Esophagus muscularis mucosa (tissue), 4 donors: ENCODE data around the gene SMARCE1. TPM values are rescaled to one million over a fixed set of nuclear protein-coding genes. Genes with fewer than 3 reads are reported as not detected.

ENCODE experiments used
- DNase-seq: peaks from one replicate; pipeline ENCODE4 v3.0.0-alpha.2; 2017; ENCODE audit errors: extremely low spot score
- H3K27ac ChIP-seq, 4 donors: fragments of 200-600 bp; sonication (generic); replicated peaks in 1 of 4; 1 replicate in 3 of 4; 2 replicates in 1 of 4; pipeline ENCODE4 v1.5.1; 2016 to 2019; ENCODE audit warnings: mild to moderate bottlenecking in 1 of 4
- H3K27me3 ChIP-seq, 4 donors: fragments of 200-600 bp; sonication (generic); one replicate each; pipeline versions ENCODE4 v1.5.1 to v1.6.0; 2016 to 2019
- H3K36me3 ChIP-seq, 4 donors: fragments of 200-600 bp; sonication (generic); one replicate each; pipeline ENCODE4 v1.5.1; 2016 to 2019
- H3K4me1 ChIP-seq, 4 donors: fragments of 200-600 bp; sonication (generic); one replicate each; pipeline ENCODE4 v1.5.1; 2016 to 2019
- H3K4me3 ChIP-seq, 4 donors: fragments of 200-600 bp; sonication (generic); 1 replicate in 2 of 4; 2 replicates in 2 of 4; pipeline ENCODE4 v1.5.1; 2016 to 2019; ENCODE audit warnings: mild to moderate bottlenecking in 4 of 4, moderate library complexity in 1 of 4
- H3K9me3 ChIP-seq, 4 donors: fragments of 200-600 bp; sonication (generic); 1 replicate in 3 of 4; 2 replicates in 1 of 4; pipeline ENCODE4 v1.5.1; 2016 to 2019
- CTCF ChIP-seq, 3 experiments: fragments of 200-600 bp in 2 of 3; fragments of 450-650 bp in 1 of 3; sonication (generic) in 2 of 3; IDR thresholded peaks; one replicate each; pipeline ENCODE4 v1.5.1; 2017 to 2019; ENCODE audit warnings: antibody characterized with exemption in 3 of 3, mild to moderate bottlenecking in 2 of 3, moderate library complexity in 1 of 3
- EP300 ChIP-seq: sonication (generic); formaldehyde crosslinking; IDR thresholded peaks from one replicate; pipeline ENCODE4 v1.6.1; 2017; ENCODE audit warnings: antibody characterized with exemption
- POLR2A ChIP-seq: fragments of 450-650 bp; IDR thresholded peaks from one replicate; pipeline ENCODE4 v1.6.1; 2017; ENCODE audit warnings: antibody characterized with exemption, moderate library complexity, mild to moderate bottlenecking, low read depth
- POLR2AphosphoS5 ChIP-seq, 2 donors: sonication (generic); formaldehyde crosslinking; IDR thresholded peaks; one replicate each; pipeline ENCODE4 v1.6.1; 2017; ENCODE audit warnings: antibody characterized with exemption in 2 of 2
- WGBS: methylation state at CpG from one replicate; pipeline ENCODE4 v1.1.5; 2018; 5-methylcytosine and 5-hydroxymethylcytosine counted together
- intact Hi-C: fragments of 100-400 bp; cut with DNase I; formaldehyde crosslinking; loops from one replicate; pipeline ENCODE4 v1.15.1; 2023
- total RNA-seq, 4 donors: library from RNA; depleted of rRNA; stranded (reverse); fragments of >200 nt; gene quantifications; one replicate each; pipeline versions ENCODE4 v1.1.0 to v1.2.1, GENCODE V29; 2016

Gene SMARCE1
- total RNA-seq, 4 donors from 2014 or later, result 86.8 to 112 (median 102) TPM

DNA sequence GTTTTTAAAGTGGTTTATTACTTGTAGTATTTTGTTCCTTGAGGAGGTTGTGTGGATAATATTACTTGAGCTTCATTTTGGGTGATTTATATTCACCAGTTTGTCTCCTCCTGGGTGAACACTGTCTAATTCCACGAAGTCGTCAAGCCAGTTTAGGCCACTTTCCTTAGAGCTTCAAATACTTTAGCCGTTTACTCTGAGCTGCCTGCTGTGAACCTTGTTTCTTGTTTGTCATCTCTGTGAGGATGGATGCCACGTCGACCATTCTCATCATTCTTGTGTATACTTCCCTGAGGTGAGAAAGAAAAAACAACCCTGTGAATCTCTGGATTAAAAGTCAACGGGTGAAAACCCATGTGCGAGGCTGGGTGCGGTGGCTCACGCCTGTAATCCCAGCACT lies 47.0 kb upstream of the SMARCE1 start:
- Histone ChIP-seq H3K4me3 (no peak overlapping the region), H3K27me3 (peaks cover 0 to 36% (median 0%) of the 10 kb centered on the region in 4 donors), H3K4me1 (no peaks in the 10 kb centered on the region), H3K9me3 (no peaks in the 10 kb centered on the region), H3K27ac (no peak overlapping the region), H3K36me3 (no peaks in the 10 kb centered on the region)
- 84% methylated on average over 9 of the region's 9 CpGs for WGBS
- no peak for DNase-seq
- intact Hi-C loops, result no loop called here
- TF ChIP-seq POLR2AphosphoS5 (IDR thresholded peaks at IDR 0.05), result no peak
- TF ChIP-seq POLR2A, result no peak
- no peak for TF ChIP-seq CTCF (IDR thresholded peaks at IDR 0.05)
- TF ChIP-seq EP300, result no peak

GRCh38 chr17:40687106-40687505 lies 39.5 kb upstream of the SMARCE1 start:
- intact Hi-C loops, result no loop called here
- Histone ChIP-seq H3K4me1 (no peaks in the 10 kb centered on the region), H3K27ac (no peak overlapping the region), H3K4me3 (no peak overlapping the region), H3K36me3 (no peaks in the 10 kb centered on the region), H3K27me3 (peaks cover 0 to 7% (median 0%) of the 10 kb centered on the region in 4 donors), H3K9me3 (no peaks in the 10 kb centered on the region)
- TF ChIP-seq POLR2A, result no peak
- DNase-seq, result no peak
- WGBS, result 75% methylated on average over 5 of the region's 5 CpGs

DNA sequence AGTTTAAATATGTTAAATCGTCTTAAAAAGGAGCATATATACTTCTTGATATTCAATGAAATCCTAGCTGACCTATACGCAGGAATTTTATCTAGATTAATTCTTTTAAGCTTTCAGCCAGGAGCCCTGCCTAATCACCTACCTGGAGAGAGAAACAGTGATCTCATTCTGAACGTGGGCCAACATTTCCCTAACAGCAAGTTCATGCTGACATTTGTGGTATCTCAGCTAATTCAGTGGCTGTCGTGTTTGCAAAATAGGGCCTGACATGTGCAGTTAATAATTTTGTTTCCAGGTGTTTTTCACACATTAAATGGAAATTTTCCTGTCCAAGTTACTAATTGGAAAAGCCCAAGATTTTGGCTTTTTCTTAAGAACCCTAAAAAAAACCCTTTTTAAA lies 38.6 kb upstream of the SMARCE1 start:
- Histone ChIP-seq H3K4me1 (no peaks in the 10 kb centered on the region), H3K27me3 (peaks cover 0 to 7% (median 0%) of the 10 kb centered on the region in 4 donors), H3K4me3 (no peak overlapping the region), H3K36me3 (no peaks in the 10 kb centered on the region), H3K27ac (no peak overlapping the region), H3K9me3 (no peaks in the 10 kb centered on the region)
- intact Hi-C loops, result no loop called here
- TF ChIP-seq POLR2AphosphoS5 (IDR thresholded peaks at IDR 0.05) (no peak), POLR2A (no peak), CTCF (IDR thresholded peaks at IDR 0.05) (no peak), EP300 (no peak)
- DNase-seq, result no peak
- 56% methylated on average over 4 of the region's 4 CpGs for WGBS

DNA sequence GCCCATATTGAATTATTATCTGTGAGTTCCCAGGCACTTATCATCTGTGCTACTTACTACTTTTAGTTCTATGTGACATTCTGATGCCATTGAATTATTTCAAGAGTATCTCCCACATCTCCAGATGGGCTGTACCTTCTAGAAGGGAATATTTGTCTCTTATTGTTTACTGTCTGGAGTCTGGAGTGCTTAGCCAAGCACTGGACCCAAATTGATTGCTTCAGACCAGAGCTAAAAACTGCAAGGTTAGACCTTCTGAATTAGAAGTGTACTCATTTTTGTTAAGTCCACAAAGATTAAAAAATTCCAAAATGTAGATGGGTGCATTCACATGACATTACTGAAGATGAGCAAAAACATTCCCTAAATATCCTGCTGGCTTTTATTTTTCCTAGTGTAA lies 33.4 kb upstream of the SMARCE1 start:
- no peak for DNase-seq
- peaks cover 0 to 40% (median 0%) of the 10 kb centered on the region in 4 donors for H3K27me3 ChIP-seq
- no peak for TF ChIP-seq POLR2AphosphoS5 (IDR thresholded peaks at IDR 0.05)
- TF ChIP-seq CTCF (IDR thresholded peaks at IDR 0.05), result no peak
- no peak for TF ChIP-seq EP300
- TF ChIP-seq POLR2A, result no peak
- H3K36me3 ChIP-seq, result no peaks in the 10 kb centered on the region
- intact Hi-C loops, result no loop called here
- no peak overlapping the region for H3K27ac ChIP-seq
- no peaks in the 10 kb centered on the region for H3K9me3 ChIP-seq
- no peak overlapping the region for H3K4me3 ChIP-seq
- H3K4me1 ChIP-seq, result no peaks in the 10 kb centered on the region

- H3K4me1 ChIP-seq, result no peaks in the 10 kb centered on the region
- DNase-seq, result no peak
- no peak overlapping the region for H3K4me3 ChIP-seq
- no peak overlapping the region for H3K27ac ChIP-seq
- H3K27me3 ChIP-seq, result peaks cover 0 to 46% (median 0%) of the 10 kb centered on the region in 4 donors
- intact Hi-C loops, result no loop called here
- H3K9me3 ChIP-seq, result no peaks in the 10 kb centered on the region
- TF ChIP-seq CTCF (IDR thresholded peaks at IDR 0.05) (no peak), EP300 (no peak)
- WGBS, result 88% methylated on average over 2 of the region's 2 CpGs
- no peaks in the 10 kb centered on the region for H3K36me3 ChIP-seq
Measured at GRCh38 chr17:40679523-40679907, 31.9 kb upstream of the SMARCE1 start.
